Thoracic aorta (tissue), 2 donors: ENCODE data around the gene UACA. TPM values are rescaled to one million over a fixed set of nuclear protein-coding genes. Genes with fewer than 3 reads are reported as not detected.

Experiments used
- ATAC-seq: fragments of 150-250 bp; one replicate; pipeline ENCODE4 v1.8.0; 2017; ENCODE audit warnings: low read depth; ENCODE audit not compliant: insufficient number of reproducible peaks, low FRiP score
- DNase-seq: peaks from one replicate; pipeline ENCODE4 v3.0.0-alpha.2; 2020; ENCODE audit warnings: low spot score
- H3K27ac ChIP-seq, 2 donors: fragments of 200-600 bp; sonication (generic); 1 replicate in 1 of 2; 2 replicates in 1 of 2; pipeline ENCODE4 v1.5.1; 2016; ENCODE audit warnings: mild to moderate bottlenecking in 2 of 2, moderate library complexity in 2 of 2
- H3K27me3 ChIP-seq: fragments of 200-600 bp; sonication (generic); replicated peaks from 2 replicates; pipeline ENCODE4 v1.6.0; 2016; ENCODE audit warnings: mild to moderate bottlenecking; ENCODE audit not compliant: insufficient read depth
- H3K36me3 ChIP-seq: fragments of 200-600 bp; sonication (generic); one replicate; pipeline ENCODE4 v1.5.1; 2016
- H3K4me1 ChIP-seq, 2 donors: fragments of 200-600 bp; sonication (generic); 1 replicate in 1 of 2; 2 replicates in 1 of 2; pipeline versions ENCODE4 v1.5.1 to v1.6.0; 2016; ENCODE audit warnings: low read depth in 2 of 2, mild to moderate bottlenecking in 1 of 2; ENCODE audit not compliant: control insufficient read depth in 1 of 2
- H3K4me3 ChIP-seq: fragments of 200-600 bp; sonication (generic); 2 replicates; pipeline ENCODE4 v1.5.1; 2016; ENCODE audit warnings: mild to moderate bottlenecking
- H3K9me3 ChIP-seq: fragments of 200-600 bp; sonication (generic); 2 replicates; pipeline ENCODE4 v1.5.1; 2016
- CTCF ChIP-seq: fragments of 200-600 bp; sonication (generic); IDR thresholded peaks from one replicate; pipeline ENCODE4 v1.5.1; 2019; ENCODE audit warnings: antibody characterized with exemption
- total RNA-seq, 2 donors: library from RNA; depleted of rRNA; stranded (reverse); fragments of >200 nt; gene quantifications; one replicate each; pipeline versions ENCODE4 v1.1.0 to v1.2.3, GENCODE V29; 2016

Gene UACA
- total RNA-seq, 2 donors from 2014 or later: 107 to 118 TPM

GRCh38 chr15:70611286-70611685 lies 152.1 kb downstream of the UACA start:
- Histone ChIP-seq H3K27me3 (no peaks in the 10 kb centered on the region), H3K36me3 (no peaks in the 10 kb centered on the region), H3K4me1 (peaks cover 0 to under 1% of the 10 kb centered on the region in 2 donors), H3K4me3 (no peak overlapping the region), H3K27ac (no peak overlapping the region), H3K9me3 (no peaks in the 10 kb centered on the region)
- no peak for DNase-seq
- no peak for TF ChIP-seq CTCF
- ATAC-seq: no peak

- no peak overlapping the region for H3K4me3 ChIP-seq
- H3K9me3 ChIP-seq: no peaks in the 10 kb centered on the region
- peaks cover 0 to 8% of the 10 kb centered on the region in 2 donors for H3K4me1 ChIP-seq
- no peaks in the 10 kb centered on the region for H3K36me3 ChIP-seq
- no peak for ATAC-seq
- TF ChIP-seq CTCF: no peak
- H3K27ac ChIP-seq: no peak overlapping the region
- no peak for DNase-seq
- no peaks in the 10 kb centered on the region for H3K27me3 ChIP-seq
Measured at GRCh38 chr15:70610541-70610940, 152.8 kb downstream of the UACA start.

GRCh38 chr15:70609889-70610288 lies 153.5 kb downstream of the UACA start:
- no peaks in the 10 kb centered on the region for H3K36me3 ChIP-seq
- no peak overlapping the region for H3K27ac ChIP-seq
- ATAC-seq (no peak), DNase-seq (no peak)
- H3K9me3 ChIP-seq: no peaks in the 10 kb centered on the region
- H3K4me3 ChIP-seq: no peak overlapping the region
- TF ChIP-seq CTCF: no peak
- H3K27me3 ChIP-seq: no peaks in the 10 kb centered on the region
- H3K4me1 ChIP-seq: peaks cover 6 to 15% of the 10 kb centered on the region in 2 donors

- Histone ChIP-seq H3K27ac (no peak overlapping the region), H3K36me3 (no peaks in the 10 kb centered on the region), H3K9me3 (no peaks in the 10 kb centered on the region), H3K4me3 (no peak overlapping the region), H3K4me1 (peaks cover 10 to 24% of the 10 kb centered on the region in 2 donors), H3K27me3 (no peaks in the 10 kb centered on the region)
- no peak for TF ChIP-seq CTCF
- ATAC-seq (no peak), DNase-seq (no peak)
Measured at GRCh38 chr15:70608144-70608543, 155.2 kb downstream of the UACA start.

- Histone ChIP-seq H3K27ac (no peak overlapping the region), H3K27me3 (no peaks in the 10 kb centered on the region), H3K9me3 (no peaks in the 10 kb centered on the region), H3K4me1 (peaks cover 10 to 24% of the 10 kb centered on the region in 2 donors), H3K36me3 (no peaks in the 10 kb centered on the region), H3K4me3 (no peak overlapping the region)
- ATAC-seq (no peak), DNase-seq (no peak)
- TF ChIP-seq CTCF: no peak
Measured at GRCh38 chr15:70605606-70606410, 157.6 kb downstream of the UACA start.
